Cortex of kidney (tissue), 1 donor: ENCODE results near the gene PREX1.
"Not testable (repeated sequence)": the region's sequence is repeated elsewhere in the genome, so short reads cannot be mapped to it uniquely, and the experiment has no call there.

Source experiments
- DNase-seq: peaks from one replicate; lab custom pipeline; 2025; lab: John Stamatoyannopoulos, UW

The PREX1 gene

GRCh38 chr20:48604936-48605335 lies 222.9 kb downstream of the PREX1 start:
- DNase-seq: no peak

- no peak for DNase-seq
These were observed 223.4 kb downstream of the PREX1 start for GRCh38 chr20:48604426-48604825.

DNA sequence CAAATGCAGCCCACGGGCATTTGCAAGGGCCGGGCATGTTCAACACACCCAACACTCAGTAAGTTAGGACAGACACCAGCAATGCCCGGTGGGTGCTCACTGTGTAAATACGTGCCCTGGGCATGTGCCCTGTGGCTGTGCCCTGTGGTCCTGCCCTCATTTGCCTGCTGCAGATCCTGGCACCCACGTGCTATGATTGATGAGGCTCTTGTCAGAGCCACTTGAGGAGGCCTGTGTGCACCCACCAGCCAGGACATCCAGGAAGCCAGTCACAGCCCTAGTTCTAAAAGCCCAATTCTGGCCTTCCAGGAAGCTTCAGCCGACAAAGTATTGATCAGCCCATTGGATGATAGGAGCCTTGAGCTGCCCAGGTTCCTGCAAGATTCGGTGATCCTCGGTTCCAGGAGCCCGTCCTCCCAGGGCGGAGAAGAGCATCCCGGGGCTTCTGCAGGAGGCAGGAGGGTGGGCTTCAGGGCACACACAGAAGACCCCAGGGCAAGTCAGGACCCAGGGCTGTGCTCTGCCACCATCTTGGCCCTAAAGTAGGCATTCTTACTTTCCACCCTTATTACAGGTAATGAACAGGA lies 223.9 kb downstream of the PREX1 start:
- DNase-seq: no peak

- no peak for DNase-seq
These were observed 224.5 kb downstream of the PREX1 start for GRCh38 chr20:48603116-48603818.

- no peak for DNase-seq
These were observed 226.0 kb downstream of the PREX1 start for GRCh38 chr20:48601798-48602197.

- DNase-seq: no peak
These were observed 227.3 kb downstream of the PREX1 start for GRCh38 chr20:48600470-48600945.

DNA sequence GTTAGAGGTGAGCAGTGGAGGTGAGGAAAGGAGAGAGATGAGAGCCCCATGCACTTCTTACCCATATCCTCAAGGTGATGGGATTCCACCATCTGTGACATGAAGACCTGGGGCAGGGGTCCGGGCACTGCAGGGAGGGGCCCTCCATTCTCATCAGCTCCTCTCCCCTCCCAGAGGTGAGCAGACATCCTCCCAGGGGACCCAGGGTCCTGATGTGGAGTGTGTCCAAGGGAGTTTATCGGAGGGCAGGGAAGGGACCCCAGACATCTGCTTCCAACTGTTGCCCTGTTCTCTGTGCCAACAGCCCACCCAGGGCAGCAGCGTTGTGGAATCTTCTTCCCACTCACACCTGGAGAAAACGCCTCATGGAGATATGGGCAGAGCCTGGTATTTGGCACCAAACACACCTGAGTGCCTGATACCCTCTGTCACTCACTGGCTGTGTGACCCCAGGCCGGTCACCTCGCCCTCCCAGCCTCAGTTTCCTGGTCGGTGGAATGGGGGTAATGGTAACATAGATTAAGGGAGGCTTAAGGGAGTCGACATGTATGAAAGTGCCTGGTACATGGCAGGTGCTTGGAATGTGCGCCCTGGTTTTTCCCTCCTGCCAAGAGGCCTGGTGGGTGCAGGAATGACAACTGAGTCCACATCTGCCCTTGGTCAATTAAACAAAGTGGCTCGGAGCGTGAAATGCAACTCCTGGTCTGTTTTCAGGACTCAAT lies 227.9 kb downstream of the PREX1 start:
- DNase-seq: no peak

GRCh38 chr20:48599106-48599747 lies 228.6 kb downstream of the PREX1 start:
- DNase-seq: no peak

DNA sequence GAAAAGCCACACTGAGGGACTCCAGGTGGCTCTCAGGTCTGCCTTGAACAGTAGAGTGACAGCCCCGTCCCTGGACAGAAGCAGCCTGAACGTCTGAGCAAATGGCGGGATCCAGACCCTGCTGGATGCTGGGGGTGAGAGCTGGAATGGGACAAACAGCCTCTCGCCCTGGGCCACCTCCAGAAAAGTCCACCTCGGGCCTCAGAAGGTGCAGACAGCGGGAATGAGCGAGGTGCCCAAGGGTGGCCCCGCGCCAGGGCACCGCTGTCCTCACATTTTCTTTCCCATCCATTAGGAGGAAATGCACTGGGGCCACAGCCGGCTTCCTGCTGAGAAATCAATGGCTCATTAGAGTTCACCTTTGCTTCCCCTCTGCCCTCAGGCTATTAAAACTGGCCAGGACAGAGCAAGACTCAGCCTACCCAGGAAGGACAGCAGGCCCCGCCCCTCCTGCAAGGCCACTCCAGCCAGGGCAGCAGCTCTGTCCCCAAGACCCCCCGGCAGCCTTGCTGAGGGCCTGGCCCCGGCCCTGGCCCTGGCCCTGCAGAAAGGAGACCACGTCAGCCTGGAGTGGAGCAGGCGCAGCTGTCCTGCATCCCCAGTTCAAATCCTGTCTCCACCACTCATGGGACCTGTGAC lies 229.4 kb downstream of the PREX1 start:
- not testable (repeated sequence) for DNase-seq

DNA sequence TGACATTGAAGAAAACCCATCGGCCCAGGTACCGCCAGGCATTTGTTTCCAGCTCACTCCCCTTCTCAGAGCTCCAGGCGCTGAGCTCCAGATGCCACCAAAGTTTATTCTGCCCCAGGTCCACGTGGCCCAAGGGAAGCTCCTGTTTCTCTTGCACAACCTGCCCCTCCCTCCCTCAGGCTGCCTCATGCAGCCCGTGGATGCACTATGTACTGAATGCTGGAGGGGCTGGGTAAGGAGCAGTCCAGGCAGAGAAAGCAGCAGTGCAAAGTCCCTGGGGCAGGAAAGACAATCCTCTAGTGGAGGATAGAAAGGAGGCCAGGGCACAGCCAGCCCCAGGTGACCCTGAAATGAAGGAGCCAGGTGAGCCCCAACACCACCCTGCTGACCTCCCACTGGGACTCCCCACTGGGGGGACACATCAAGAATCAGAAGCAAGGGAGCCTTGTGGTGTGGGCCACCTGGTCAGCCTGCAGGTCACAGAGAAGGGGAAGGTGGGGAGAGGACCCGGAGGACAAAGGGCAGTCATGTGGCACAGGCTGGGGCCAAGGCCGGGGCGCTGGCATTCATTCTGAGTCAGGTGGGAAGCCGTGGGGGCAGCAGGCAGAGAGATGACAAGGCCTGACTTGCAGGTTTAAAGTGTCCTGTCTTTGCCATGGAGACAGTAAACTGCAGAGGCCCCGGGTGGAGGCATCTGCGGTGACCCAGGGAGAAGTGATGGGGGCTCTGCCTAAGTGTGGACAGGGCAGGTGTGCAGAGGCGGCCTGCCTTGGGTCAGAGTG lies 230.1 kb downstream of the PREX1 start:
- no peak for DNase-seq

GRCh38 chr20:48596334-48596898 lies 231.4 kb downstream of the PREX1 start:
- DNase-seq: no peak

- no peak for DNase-seq
These were observed 232.1 kb downstream of the PREX1 start for GRCh38 chr20:48595495-48596333.

DNA sequence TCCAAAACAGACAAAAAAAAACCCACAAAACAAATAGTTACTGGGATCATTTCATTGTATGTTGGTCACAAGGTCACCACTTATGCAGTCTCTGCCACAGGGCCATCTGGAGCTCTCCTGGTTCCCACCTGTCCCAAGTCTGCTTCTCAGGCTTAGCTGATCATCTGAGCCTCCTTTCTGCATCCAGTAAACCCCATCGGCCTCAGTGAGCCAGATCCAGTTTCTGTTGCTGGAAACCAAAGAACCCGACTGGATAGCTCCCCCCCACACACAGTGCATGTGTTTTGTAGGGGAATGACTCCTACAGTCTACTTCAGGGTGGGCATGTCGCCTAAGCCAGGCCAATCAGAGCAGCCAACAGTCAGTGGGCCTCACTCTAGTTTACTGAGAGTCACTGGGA lies 233.3 kb downstream of the PREX1 start:
- no peak for DNase-seq

- no peak for DNase-seq
These were observed 235.5 kb downstream of the PREX1 start for GRCh38 chr20:48592107-48592940.

DNA sequence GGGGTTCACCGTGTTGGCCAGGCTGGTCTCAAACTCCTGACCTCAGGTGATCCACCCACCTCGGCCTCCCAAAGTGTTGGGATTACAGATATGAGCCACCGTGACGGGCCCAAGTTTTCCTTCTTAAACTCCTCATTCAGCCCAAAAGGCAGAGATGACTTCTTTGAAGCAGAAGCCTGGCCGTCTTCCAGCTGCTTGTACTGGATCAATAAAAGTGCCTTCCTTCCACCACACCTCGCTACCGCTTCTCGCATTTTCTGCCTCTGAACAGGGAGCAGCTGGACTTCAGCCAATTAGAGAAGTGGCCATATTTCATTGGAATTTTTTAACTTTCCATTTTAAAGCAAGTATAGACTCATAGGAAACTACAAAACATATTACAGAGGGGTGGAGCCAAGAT lies 241.1 kb downstream of the PREX1 start:
- DNase-seq: no peak

GRCh38 chr20:48585061-48585870 lies 242.5 kb downstream of the PREX1 start:
- no peak for DNase-seq

GRCh38 chr20:48584391-48585060 lies 243.3 kb downstream of the PREX1 start:
- DNase-seq: no peak

DNA sequence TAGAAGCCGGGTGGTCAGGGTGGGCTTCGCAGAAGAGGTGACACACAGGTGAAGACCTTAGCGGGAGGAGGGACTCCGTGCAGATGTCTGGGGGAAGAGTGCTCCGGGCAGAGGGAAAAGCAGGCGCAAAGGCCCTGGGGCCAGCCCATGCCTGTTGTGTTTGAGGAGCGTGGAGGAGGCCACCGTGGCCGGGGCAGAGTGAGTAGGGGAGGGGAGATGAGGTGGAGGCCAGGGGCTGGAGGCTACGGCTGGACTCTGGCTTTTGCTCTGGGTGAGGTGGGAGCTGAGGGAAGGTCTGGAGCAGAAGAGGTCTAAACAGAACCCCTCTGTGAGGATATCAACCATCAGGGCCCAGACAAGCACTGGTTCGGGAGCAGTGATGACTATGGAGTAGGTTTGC lies 244.0 kb downstream of the PREX1 start:
- no peak for DNase-seq
